ENCODE data around the gene TMED8. TPM values are rescaled to one million over a fixed set of nuclear protein-coding genes. Genes with fewer than 3 reads are reported as not detected.

Gene TMED8
- total and polyA plus RNA-seq, 2 of the 13 experiments (the other 11 are each of a cell fraction or from before 2014, with no cell fraction given): 6.0 to 11.7 TPM

DNA sequence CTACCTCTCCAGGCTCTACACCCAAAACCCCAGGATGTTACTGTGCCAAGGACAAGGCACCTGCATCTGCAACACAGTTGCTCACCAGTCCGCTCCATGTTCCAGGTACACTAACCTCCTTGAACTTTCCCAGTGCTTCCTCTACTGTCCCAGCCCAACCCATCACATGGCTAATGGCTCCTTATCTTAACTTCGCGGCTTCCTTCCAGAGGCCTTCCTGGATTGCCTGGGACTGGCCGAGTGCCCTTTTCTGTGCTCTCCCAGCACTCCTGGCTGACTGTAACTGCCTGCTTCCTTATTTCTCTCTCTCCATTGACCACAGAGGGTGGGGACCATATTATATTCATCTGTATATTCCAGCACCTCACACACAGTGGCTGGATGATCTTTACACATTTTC lies 77.1 kb downstream of the TMED8 start:
- no peak overlapping the region for H3K9ac ChIP-seq (ENCODE audit: insufficient read depth, low read depth, low read length)
- no peak overlapping the region for H3K27ac ChIP-seq (ENCODE audit: extremely low read length, insufficient read depth, low read length)
- H3K27me3 ChIP-seq (ENCODE audit: control insufficient read depth in 1 of 2, insufficient read depth in 2 of 2, low read length in 2 of 2): no peaks in the 10 kb centered on the region
- in situ Hi-C loops (cut with HindIII; ENCODE audit: extremely low pct_ligation_motif_present, low pct_unique_long_range_greater_than_20kb) (loop anchor here (10.0 kb wide), 2 partner anchors 115 to 245 kb away; no protein-coding TSS in a partner anchor), intact Hi-C loops (cut with micrococcal nuclease; ENCODE audit: unreplicated experiment) (no loop called here)
- POLR2A ChIA-PET: no interaction called here
- H3K79me2 ChIP-seq (ENCODE audit: insufficient read depth, low read length): no peaks in the 10 kb centered on the region
- no peaks in the 10 kb centered on the region for H4K20me1 ChIP-seq (ENCODE audit: insufficient read depth, low read length)
- H3K9me3 ChIP-seq (ENCODE audit: low read length): no peaks in the 10 kb centered on the region
- H3K36me3 ChIP-seq (replicated peaks in 1 of 2; ENCODE audit: control insufficient read depth in 1 of 2, insufficient read depth in 2 of 2, low read length in 2 of 2): peaks cover 15 to 31% of the 10 kb centered on the region in 2 experiments
- H3K4me3 ChIP-seq (replicated peaks in 1 of 3; ENCODE audit: insufficient read depth in 1 of 3, low read depth in 2 of 3, low read length in 3 of 3): no peak overlapping the region
- FAIRE-seq: no peak
- no peak overlapping the region for H3K4me2 ChIP-seq (ENCODE audit: low read depth, low read length)
- WGBS (ENCODE audit: low lambda C conversion rate): 100% methylated on average over 4 of the region's 4 CpGs
- peaks cover 29% of the 10 kb centered on the region for H3K4me1 ChIP-seq (ENCODE audit: insufficient read depth, low read length)
- no peak for DNase-seq (ENCODE audit: low spot score)
- no peak overlapping the region for H2AFZ ChIP-seq (ENCODE audit: low read length)
- no TSS peak for BruUV-seq (replicated peaks)
- TF ChIP-seq, protein P1, sequence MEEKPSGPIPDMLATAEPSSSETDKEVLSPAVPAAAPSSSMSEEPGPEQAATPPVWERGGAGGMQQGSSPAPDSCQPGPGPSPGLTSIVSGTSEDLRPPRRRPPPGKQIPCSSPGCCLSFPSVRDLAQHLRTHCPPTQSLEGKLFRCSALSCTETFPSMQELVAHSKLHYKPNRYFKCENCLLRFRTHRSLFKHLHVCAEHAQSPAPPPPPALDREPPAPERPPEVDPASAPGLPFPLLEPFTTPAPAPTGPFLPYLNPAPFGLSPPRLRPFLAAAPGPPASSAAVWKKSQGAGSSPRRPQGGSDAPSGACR (CRISPR knock-in tag; IDR thresholded peaks at IDR 0.05): no peak
- TF ChIP-seq, protein P2, sequence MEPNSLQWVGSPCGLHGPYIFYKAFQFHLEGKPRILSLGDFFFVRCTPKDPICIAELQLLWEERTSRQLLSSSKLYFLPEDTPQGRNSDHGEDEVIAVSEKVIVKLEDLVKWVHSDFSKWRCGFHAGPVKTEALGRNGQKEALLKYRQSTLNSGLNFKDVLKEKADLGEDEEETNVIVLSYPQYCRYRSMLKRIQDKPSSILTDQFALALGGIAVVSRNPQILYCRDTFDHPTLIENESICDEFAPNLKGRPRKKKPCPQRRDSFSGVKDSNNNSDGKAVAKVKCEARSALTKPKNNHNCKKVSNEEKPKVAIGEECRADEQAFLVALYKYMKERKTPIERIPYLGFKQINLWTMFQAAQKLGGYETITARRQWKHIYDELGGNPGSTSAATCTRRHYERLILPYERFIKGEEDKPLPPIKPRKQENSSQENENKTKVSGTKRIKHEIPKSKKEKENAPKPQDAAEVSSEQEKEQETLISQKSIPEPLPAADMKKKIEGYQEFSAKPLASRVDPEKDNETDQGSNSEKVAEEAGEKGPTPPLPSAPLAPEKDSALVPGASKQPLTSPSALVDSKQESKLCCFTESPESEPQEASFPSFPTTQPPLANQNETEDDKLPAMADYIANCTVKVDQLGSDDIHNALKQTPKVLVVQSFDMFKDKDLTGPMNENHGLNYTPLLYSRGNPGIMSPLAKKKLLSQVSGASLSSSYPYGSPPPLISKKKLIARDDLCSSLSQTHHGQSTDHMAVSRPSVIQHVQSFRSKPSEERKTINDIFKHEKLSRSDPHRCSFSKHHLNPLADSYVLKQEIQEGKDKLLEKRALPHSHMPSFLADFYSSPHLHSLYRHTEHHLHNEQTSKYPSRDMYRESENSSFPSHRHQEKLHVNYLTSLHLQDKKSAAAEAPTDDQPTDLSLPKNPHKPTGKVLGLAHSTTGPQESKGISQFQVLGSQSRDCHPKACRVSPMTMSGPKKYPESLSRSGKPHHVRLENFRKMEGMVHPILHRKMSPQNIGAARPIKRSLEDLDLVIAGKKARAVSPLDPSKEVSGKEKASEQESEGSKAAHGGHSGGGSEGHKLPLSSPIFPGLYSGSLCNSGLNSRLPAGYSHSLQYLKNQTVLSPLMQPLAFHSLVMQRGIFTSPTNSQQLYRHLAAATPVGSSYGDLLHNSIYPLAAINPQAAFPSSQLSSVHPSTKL (CRISPR knock-in tag; IDR thresholded peaks at IDR 0.05): no peak
- TF ChIP-seq, protein P3, sequence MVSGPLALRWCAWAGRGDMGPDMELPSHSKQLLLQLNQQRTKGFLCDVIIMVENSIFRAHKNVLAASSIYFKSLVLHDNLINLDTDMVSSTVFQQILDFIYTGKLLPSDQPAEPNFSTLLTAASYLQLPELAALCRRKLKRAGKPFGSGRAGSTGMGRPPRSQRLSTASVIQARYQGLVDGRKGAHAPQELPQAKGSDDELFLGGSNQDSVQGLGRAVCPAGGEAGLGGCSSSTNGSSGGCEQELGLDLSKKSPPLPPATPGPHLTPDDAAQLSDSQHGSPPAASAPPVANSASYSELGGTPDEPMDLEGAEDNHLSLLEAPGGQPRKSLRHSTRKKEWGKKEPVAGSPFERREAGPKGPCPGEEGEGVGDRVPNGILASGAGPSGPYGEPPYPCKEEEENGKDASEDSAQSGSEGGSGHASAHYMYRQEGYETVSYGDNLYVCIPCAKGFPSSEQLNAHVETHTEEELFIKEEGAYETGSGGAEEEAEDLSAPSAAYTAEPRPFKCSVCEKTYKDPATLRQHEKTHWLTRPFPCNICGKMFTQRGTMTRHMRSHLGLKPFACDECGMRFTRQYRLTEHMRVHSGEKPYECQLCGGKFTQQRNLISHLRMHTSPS (CRISPR knock-in tag; IDR thresholded peaks at IDR 0.05; ENCODE audit: low read depth): no peak
- TF ChIP-seq ZNF337 (CRISPR knock-in tag; IDR thresholded peaks at IDR 0.05; ENCODE audit: borderline replicate concordance, low read depth): no peak
- no peak for TF ChIP-seq ZNF619 (CRISPR knock-in tag; IDR thresholded peaks at IDR 0.05)
- TF ChIP-seq PTBP1 (IDR thresholded peaks at IDR 0.05; ENCODE audit: low read depth, low read length, poor library complexity, severe bottlenecking): no peak
- CTCF ChIA-PET (ENCODE audit: low intra/inter-chr PET ratio, low total read pairs): interaction anchor here (4.3 kb wide), 1 partner anchor 16 kb away, joined by 54 read pairs; no protein-coding TSS in a partner anchor
- no peak for ATAC-seq
